GM19023 (cell line): ENCODE measurements around the gene PAGR1.
A peak's percentile ranks its signal among the peaks of the same experiment; 100 is the strongest.
"Not testable (repeated sequence)": the region's sequence is repeated elsewhere in the genome, so short reads cannot be mapped to it uniquely, and the experiment has no call there.

Experiments
- ATAC-seq: cut with Tn5 transposase; IDR thresholded peaks from one replicate; pipeline ENCODE4 v1.9.1; 2021; ENCODE audit warnings: mild to moderate bottlenecking, moderate library complexity; ENCODE audit not compliant: unreplicated experiment

The PAGR1 gene

GRCh38 chr16:29862383-29862883 lies 46.5 kb downstream of the PAGR1 start:
- no peak for ATAC-seq

- peak; percentile 95 for ATAC-seq
Observed at GRCh38 chr16:29862884-29863668, 47.1 kb downstream of the PAGR1 start, which contains the start of gene CDIPT. Gene CDIPT (minus strand): TSS chr16:29863226. CDS start chr16:29862857, 369 bp downstream.

GRCh38 chr16:29863669-29863984 lies 47.7 kb downstream of the PAGR1 start:
- ATAC-seq = no peak

- ATAC-seq = no peak
Observed at GRCh38 chr16:29864205-29864604, 48.3 kb downstream of the PAGR1 start.

- ATAC-seq = no peak
Observed at GRCh38 chr16:29868396-29869009, 52.6 kb downstream of the PAGR1 start.

- not testable (repeated sequence) for ATAC-seq
Observed at GRCh38 chr16:29869067-29869466, 53.1 kb downstream of the PAGR1 start.
